ENCODE results near the gene SOX13.
"Not testable (repeated sequence)": the region's sequence is repeated elsewhere in the genome, so short reads cannot be mapped to it uniquely, and the experiment has no call there.

SOX13 gene

DNA sequence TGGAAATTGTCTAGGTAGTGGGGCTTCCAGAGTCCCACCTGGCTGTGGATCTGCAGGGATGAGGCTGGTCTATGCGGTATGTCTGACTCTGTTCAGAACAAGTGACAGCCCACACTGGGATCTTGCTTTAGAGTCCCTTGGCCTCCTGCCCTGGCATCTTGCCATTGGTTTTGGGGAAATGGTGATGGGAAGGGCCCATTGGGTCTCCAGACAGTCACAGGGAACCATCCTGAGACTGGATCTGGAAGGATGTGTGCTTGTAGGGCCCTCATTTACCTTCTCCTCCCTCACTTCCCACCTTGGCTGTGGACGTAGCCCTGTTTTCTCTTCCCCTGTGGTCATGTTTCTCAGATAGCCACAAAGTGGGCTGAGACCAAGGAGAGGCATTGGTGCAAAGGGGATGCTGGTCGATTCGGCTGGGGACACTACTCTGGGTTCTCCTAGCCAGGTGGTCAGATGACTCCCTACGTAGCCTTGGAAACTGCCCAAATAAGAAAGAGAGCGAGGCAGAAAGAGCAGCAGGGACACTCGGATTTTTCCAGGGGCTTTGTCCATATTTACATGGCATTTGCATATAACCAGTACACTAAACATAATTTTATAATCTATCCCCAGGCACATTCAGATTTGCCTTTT lies 15.1 kb downstream of the SOX13 start:
- DNase-seq: no peak

DNA sequence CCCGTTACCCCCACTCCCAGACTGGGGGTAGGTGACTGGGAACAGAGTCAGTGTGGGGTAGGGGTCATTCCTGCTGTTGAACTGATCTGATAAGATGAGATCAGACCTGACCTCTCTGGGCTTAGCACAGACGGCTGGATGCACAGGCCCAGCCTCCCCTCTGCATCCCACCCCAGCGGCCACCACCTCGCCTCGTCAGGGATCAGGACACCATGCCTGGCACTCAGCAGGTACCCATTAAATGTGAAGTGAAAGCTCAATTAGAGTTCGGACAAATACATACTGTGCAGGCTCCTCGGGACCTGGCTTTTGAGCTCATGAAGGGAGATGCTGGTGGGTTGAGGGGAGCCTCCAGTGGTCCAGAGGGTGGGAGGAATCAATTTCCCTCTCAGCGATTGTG lies 15.7 kb downstream of the SOX13 start:
- no peak for DNase-seq

- DNase-seq: peak; percentile 35
Measured at GRCh38 chr1:204089044-204089751, 16.3 kb downstream of the SOX13 start.

GRCh38 chr1:204090132-204090531 lies 17.2 kb downstream of the SOX13 start:
- not testable (repeated sequence) for DNase-seq

DNA sequence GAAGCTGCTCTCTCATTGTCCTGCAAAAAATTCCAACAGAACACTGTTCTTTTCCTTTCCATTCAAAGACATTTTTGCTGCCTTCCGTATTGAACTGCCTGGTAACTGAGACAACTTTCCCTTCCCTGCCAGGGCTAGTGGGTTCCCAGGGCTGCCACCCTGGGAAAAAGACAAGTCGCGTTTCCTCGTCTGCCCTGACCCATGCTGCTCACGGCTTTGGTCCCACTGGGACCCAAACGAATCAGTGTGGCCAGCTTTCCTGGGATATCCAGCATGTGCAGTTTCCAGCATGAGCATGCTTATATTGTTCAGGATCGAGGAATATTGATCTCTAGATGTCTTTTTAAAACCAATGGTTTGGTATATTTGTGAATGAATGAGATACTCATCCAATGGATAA lies 18.2 kb downstream of the SOX13 start:
- no peak for DNase-seq

DNA sequence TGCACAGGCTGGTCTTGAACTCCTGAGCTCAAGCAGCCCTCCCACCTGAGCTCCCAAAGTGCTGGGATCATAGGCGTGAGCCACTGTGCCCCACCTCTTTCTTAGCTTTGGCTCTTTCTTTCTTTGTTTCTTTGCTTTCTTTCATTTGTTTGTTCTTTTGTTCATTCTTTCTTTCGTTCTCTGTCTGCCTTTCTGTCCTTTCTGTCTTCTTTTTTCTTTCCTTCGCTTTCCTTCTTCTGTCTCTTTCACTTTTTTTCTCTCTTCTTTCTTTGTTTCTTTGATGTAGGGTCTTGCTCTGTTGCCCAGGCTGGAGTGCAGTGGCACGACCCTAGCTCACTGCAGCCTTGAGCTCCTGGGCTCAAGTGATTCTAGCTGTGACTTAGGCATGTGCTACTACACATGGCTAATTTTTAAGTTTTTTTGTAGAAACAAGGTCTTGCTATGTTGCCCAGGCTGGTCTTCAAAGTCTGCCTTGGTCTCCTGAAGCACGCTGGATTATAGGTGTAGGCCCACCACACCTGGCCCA lies 18.9 kb downstream of the SOX13 start:
- no peak for DNase-seq

DNA sequence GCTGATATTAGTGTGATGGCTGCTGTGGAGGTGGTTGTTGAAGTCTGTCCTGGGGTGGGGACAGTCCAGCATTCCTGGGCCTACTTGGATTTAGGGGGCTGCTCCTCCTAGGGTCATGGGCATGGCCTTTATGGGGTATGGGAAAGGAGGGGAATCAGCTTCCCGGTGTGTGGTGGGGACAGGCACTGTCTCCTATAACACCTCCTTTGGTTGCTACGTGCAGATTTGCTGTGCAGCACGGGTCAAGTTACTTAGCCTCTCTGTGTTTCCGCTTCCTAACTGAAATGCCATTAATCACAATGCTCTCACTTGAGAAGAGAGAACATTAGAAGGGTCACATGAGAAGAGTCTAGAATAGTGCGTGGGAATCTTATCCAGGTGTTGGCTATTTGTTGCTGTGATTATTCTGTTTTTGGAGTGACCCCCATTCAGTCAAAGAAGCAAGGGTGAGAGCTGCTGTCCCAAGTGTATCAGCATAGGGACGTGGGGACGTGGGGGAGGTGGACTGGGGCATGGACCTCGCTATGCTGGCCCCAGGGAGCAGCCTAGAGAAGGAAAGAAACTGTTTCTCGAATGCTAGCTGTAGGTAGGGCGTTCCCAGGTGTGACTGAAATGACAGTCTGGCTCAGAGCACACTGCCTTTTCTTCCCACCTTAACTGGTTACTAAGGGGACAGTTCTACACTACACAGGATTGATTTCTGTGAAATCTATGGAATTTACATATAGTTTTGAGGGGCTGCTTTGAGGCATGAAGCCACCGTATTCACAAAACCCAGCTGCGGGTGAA lies 19.9 kb downstream of the SOX13 start:
- DNase-seq: no peak

DNA sequence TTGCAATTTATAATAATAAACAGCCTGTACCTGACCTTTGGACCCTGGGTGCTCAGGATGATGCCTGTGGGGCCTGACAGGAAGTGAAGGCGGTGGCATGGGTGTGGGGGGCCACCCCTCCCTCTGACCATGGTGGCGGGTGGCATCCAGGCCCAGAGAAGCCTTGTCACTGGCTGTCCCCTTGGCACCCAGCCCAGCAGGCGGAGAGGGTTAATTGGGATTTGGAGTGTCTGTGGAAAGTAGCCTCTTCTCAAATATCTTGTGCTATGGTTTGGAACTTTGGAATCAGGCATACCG lies 20.5 kb downstream of the SOX13 start:
- no peak for DNase-seq

DNA sequence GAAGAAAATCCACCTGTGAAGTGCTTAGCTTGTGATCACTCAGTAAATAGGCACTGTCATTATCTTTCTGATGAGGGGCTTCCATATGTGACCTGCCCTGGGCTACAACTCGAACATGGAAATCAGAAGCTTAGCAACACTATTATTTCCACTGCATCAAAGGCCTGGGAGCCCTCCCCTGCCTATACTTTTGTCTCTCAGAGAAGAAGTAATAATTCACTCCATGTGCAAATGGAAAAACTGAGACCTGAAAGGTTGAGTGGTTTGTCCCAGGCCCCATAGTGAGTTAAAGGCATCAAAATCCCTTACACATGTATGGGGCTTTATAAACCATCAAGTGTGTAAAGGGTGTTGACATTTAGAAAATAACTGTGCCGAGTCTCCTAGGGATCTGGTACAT lies 20.9 kb downstream of the SOX13 start:
- DNase-seq: no peak

DNA sequence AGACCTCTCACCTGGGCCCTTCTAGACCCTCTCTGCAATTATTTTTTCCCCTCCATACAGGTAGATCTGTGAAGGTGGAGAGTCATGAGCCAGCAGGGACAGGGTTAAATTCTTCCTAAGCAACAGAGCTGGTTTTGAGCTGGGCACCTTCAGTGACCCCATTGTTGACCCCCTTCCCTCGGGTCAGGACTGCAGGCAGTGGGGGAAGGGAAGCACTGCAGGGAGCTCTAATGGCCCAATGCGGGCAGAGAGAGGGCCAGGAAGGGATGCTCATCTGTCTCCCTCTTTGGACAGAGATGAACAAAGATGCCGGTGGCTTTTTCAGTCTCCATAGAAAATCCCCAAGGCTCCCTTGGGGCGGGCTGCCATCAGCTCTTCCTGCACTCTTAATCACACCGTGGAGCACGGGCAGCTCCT lies 21.4 kb downstream of the SOX13 start:
- peak; percentile 9 for DNase-seq

DNA sequence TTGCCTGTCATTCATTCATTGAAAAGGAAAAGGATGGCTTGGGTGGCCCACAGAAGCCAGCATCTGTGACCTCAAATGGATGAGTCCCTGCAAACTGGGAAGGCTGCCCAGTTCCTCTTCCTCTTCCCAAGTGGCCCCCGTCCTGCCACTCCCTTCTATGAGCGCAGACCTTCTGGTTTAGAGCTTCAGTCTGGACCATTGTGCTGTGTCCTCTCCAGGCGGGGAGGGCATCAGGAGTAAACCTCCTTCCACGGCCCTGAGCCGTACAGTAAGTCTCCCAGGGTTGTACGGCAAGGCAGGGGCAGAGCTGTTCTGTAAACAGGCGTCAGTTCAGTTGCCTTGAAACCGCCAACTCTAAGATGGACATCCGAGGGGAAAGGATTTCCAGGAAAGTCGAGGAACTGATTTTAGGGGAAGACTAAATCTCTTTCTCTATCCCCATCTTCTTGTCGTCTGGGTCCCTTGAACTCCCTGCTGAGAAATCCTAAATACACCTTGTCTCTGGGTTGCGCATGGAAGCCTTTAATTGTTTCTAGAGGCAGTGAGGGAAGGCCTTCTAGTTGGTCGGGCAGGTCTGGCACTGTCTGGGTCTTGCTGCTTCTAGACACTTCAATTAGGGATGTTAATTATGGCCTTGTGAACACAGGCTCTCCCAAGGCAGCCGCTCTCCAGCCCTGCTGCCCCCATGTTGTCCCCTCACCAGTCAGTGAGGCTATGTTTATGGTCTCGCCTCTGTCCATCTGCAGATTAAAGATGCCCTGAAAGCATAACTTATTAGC lies 22.1 kb downstream of the SOX13 start:
- no peak for DNase-seq

GRCh38 chr1:204096931-204097330 lies 24.0 kb downstream of the SOX13 start:
- no peak for DNase-seq

DNA sequence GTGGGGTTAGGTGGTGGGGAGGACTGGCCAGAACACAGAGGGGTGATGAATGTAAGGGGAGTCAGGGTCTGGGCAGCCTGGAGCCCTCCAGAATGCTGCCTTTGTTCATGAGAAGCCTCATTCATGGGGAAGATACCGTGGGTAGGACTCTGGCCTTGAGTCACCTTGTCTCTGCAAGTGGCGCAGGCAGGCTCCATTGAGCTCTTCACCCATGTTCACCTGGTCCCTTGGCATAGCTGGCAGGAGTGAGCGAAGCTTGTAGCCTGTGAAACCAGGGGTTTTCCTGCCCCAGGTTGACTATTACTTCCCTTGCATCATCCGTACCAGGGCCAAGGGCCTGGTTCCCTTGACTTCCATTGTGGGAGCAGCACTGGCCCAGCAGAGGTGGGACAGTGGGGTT lies 25.8 kb downstream of the SOX13 start:
- DNase-seq: no peak

GRCh38 chr1:204099754-204100153 lies 26.8 kb downstream of the SOX13 start:
- DNase-seq: not testable (repeated sequence)

DNA sequence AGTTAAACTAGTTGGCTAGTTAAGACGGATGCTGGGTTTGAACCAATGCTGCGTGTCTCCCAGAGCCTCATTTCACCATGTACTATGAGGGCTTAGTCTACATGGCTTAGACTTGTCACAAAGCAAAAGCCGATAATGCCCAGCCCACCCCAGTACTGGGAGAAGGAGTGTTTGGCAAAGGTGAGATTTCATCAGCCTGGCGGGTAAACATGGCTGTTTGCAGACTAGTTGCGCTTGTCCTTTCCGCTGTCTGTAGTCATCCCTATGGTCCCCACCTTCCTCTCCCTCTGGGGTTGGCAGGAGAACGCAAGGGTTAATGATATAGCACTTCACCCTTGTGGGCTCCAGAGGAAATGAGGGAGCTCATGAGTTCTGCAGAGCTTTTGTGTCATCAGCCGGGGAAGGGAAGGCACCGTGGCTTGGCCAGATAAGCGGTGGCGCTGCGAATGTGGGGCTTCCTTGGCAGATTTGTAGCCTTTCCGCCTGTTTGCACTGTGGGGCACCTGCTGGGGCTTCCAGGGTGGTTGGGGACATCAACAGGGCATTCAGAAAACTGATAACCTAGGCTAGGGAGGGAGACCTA lies 29.2 kb downstream of the SOX13 start:
- no peak for DNase-seq

- DNase-seq: peak; percentile 17
Measured at GRCh38 chr1:204102739-204103430, 30.0 kb downstream of the SOX13 start.

- peak; percentile 26 for DNase-seq
Measured at GRCh38 chr1:204103431-204103741, 30.5 kb downstream of the SOX13 start.

DNA sequence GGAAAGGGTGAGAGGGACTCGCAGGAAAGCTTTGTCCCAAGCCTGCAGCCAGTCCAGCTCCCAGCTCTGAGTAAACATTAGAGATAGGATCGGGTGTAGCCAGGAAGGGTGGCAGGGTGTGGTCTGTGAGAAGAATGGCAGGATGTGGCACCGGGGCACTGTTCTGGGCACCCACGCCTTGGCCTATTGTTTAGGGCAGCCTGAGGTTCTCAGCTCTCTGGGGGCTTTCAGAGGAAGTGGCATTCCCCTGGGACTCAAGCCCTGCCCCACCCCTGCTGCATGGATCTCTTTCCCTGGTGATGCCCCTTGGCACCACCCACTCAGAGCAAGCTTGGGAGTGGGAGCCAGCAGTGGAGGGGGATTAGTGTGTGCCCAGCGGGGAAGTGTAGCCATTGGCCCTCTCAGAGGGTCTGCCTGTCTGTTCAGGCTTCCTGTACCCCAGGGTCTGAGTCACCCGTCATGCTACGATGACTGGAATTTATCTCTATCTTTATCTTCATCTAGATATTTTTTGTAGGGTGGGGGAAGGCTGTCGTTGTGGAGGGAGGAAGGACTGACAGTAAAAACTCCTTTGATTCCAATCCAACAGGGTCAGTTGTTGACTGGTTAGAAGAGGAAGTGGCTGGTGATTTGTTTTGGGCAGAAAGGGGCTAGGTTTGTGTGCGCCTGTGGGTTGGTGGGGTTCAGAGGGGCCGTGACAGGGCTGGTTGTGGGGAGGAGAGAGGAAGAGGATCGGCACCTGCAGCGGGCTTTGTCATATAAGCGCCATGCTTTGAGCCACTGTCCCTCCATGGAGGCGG lies 31.6 kb downstream of the SOX13 start:
- DNase-seq: peak; percentile 78

GRCh38 chr1:204105131-204105515 lies 32.2 kb downstream of the SOX13 start:
- no peak for DNase-seq

- no peak for DNase-seq
Measured at GRCh38 chr1:204106825-204107224, 33.9 kb downstream of the SOX13 start.

GRCh38 chr1:204107892-204108291 lies 35.0 kb downstream of the SOX13 start:
- no peak for DNase-seq
